ENCODE data around the gene CCNO. TPM values are rescaled to one million over a fixed set of nuclear protein-coding genes. Genes with fewer than 3 reads are reported as not detected.
A peak's percentile ranks its signal among the peaks of the same experiment; 100 is the strongest.

The CCNO gene
- total RNA-seq, 1 experiment from 2014 or later: 0.24 TPM

DNA sequence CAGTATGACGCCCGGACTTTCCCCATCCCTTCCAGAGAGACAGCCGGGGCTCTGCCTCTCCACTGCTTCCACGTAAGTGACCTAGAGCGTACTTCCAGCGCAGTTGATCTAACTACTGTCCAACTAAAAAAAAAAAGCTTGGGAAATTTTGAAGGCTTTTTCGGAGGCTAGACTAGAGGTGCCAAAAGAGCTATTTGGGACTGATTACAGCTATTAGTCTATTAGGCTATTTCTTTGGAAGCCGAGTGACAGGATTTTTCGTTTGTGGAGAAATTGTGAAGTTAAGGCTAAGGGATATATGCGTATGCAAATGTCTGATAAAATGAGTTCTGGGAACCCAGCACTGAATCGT lies 1.5 kb downstream of the CCNO start:
- Mint-ChIP-seq H3K27ac (no peak overlapping the region), H3K4me1 (peaks cover 35% of the 10 kb centered on the region), H3K4me3 (peak overlapping the region; percentile 86), H3K36me3 (no peaks in the 10 kb centered on the region), H3K9me3 (no peaks in the 10 kb centered on the region), H3K27me3 (ENCODE audit: low read depth) (peaks cover 98% of the 10 kb centered on the region)
- ChIA-PET CTCF (interaction anchor here (0.6 to 4.7 kb wide), 6 partner anchors 8 to 72 kb away, joined by 3 to 48 read pairs (median 10); partner anchors contain the start of gene CDC20B), POLR2A (interaction anchor here (1.0 to 2.1 kb wide), 3 partner anchors 8 to 56 kb away, joined by 3 to 7 read pairs (median 7); no protein-coding TSS in a partner anchor)
- ATAC-seq (no peak), DNase-seq (ENCODE audit: low spot score) (no peak)
- TF ChIP-seq SOX15 (CRISPR knock-in tag; IDR thresholded peaks at IDR 0.05): no peak
- TF ChIP-seq, protein P1, sequence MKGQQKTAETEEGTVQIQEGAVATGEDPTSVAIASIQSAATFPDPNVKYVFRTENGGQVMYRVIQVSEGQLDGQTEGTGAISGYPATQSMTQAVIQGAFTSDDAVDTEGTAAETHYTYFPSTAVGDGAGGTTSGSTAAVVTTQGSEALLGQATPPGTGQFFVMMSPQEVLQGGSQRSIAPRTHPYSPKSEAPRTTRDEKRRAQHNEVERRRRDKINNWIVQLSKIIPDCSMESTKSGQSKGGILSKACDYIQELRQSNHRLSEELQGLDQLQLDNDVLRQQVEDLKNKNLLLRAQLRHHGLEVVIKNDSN (CRISPR knock-in tag; IDR thresholded peaks at IDR 0.05): no peak
- no peak for TF ChIP-seq ETV6 (CRISPR knock-in tag; IDR thresholded peaks at IDR 0.05)
- TF ChIP-seq, protein P2, sequence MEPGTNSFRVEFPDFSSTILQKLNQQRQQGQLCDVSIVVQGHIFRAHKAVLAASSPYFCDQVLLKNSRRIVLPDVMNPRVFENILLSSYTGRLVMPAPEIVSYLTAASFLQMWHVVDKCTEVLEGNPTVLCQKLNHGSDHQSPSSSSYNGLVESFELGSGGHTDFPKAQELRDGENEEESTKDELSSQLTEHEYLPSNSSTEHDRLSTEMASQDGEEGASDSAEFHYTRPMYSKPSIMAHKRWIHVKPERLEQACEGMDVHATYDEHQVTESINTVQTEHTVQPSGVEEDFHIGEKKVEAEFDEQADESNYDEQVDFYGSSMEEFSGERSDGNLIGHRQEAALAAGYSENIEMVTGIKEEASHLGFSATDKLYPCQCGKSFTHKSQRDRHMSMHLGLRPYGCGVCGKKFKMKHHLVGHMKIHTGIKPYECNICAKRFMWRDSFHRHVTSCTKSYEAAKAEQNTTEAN (CRISPR knock-in tag; IDR thresholded peaks at IDR 0.05): no peak
- TF ChIP-seq, protein P3, sequence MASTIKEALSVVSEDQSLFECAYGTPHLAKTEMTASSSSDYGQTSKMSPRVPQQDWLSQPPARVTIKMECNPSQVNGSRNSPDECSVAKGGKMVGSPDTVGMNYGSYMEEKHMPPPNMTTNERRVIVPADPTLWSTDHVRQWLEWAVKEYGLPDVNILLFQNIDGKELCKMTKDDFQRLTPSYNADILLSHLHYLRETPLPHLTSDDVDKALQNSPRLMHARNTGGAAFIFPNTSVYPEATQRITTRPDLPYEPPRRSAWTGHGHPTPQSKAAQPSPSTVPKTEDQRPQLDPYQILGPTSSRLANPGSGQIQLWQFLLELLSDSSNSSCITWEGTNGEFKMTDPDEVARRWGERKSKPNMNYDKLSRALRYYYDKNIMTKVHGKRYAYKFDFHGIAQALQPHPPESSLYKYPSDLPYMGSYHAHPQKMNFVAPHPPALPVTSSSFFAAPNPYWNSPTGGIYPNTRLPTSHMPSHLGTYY (CRISPR knock-in tag; IDR thresholded peaks at IDR 0.05): no peak

DNA sequence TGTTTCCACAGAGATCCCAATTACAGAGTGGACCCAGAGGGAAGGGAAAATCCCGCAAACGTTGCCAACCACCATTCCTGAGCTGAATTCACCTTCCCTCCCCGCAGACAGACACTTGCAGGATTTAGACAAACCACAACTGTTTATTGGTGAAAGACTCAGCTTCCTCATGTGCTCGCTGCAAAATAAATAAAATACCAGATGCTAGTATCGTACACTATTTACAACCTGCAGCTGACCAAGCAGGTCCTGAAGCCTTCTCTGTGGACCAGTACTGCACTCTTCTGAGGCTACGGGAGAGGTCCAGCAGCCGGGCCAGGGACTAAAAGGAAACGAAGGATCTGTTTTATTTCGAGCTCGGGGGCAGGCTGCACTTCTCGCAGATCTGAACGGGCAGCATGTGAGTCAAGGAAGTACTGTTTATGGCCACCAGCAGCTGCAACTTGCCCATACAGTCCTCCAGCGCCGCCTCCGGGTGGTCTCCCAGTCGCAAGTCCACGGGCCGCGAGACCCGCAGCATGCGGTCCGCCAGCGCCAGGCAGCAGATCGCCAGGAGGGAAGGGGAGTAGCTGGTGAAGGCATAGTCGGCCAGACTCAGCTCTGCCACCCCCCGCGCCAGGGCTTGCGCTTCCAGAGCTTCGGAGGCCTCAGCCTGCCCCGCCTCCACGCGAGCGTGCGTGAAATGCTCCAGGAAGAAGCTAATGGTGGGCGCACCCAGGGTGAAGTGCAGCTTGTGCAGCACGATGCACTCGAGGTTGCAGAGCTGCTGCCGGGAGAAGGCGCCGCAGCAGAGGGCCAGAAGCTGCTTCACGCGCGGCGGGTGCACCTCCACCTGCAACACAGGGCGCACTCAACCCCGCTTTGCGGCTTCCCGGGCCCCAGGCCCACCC lies 2.1 kb downstream of the CCNO start:
- Mint-ChIP-seq H3K36me3 (no peaks in the 10 kb centered on the region), H3K4me1 (peaks cover 36% of the 10 kb centered on the region), H3K27me3 (ENCODE audit: low read depth) (peaks cover 98% of the 10 kb centered on the region), H3K9me3 (no peaks in the 10 kb centered on the region), H3K27ac (no peak overlapping the region), H3K4me3 (peak overlapping the region; percentile 86)
- TF ChIP-seq GTF2I (CRISPR knock-in tag; conservative IDR thresholded peaks at IDR 0.05) (no peak), ATF1 (CRISPR knock-in tag; IDR thresholded peaks at IDR 0.05) (no peak), FOXK1 (CRISPR knock-in tag; IDR thresholded peaks at IDR 0.05) (no peak), MYBL2 (CRISPR knock-in tag; IDR thresholded peaks at IDR 0.05) (no peak), ZNF121 (CRISPR knock-in tag; IDR thresholded peaks at IDR 0.05) (no peak), GABPB1 (CRISPR knock-in tag; IDR thresholded peaks at IDR 0.05) (no peak), ZNF232 (CRISPR knock-in tag; IDR thresholded peaks at IDR 0.05) (no peak), TCF7 (CRISPR knock-in tag; IDR thresholded peaks at IDR 0.05; ENCODE audit: low read depth) (no peak)
- TF ChIP-seq, protein P4, sequence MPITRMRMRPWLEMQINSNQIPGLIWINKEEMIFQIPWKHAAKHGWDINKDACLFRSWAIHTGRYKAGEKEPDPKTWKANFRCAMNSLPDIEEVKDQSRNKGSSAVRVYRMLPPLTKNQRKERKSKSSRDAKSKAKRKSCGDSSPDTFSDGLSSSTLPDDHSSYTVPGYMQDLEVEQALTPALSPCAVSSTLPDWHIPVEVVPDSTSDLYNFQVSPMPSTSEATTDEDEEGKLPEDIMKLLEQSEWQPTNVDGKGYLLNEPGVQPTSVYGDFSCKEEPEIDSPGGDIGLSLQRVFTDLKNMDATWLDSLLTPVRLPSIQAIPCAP (CRISPR knock-in tag; IDR thresholded peaks at IDR 0.05): no peak
- TF ChIP-seq, protein P5, sequence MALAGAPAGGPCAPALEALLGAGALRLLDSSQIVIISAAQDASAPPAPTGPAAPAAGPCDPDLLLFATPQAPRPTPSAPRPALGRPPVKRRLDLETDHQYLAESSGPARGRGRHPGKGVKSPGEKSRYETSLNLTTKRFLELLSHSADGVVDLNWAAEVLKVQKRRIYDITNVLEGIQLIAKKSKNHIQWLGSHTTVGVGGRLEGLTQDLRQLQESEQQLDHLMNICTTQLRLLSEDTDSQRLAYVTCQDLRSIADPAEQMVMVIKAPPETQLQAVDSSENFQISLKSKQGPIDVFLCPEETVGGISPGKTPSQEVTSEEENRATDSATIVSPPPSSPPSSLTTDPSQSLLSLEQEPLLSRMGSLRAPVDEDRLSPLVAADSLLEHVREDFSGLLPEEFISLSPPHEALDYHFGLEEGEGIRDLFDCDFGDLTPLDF (CRISPR knock-in tag; IDR thresholded peaks at IDR 0.05): no peak
- TF ChIP-seq, protein P2 (CRISPR knock-in tag; IDR thresholded peaks at IDR 0.05): no peak
- DNase-seq (ENCODE audit: low spot score) (peak; percentile 24), ATAC-seq (no peak)
- ChIA-PET CTCF (interaction anchor here (1.2 to 4.7 kb wide), 5 partner anchors 8 to 59 kb away, joined by 3 to 48 read pairs (median 13); partner anchors contain the start of gene CDC20B), POLR2A (interaction anchor here (1.0 to 2.1 kb wide), 3 partner anchors 8 to 55 kb away, joined by 3 to 7 read pairs (median 7); no protein-coding TSS in a partner anchor)
